HepG2 (cell line): ENCODE results near the gene IGFBP6.

Experiments
- EZH2 ChIP-seq: conservative IDR thresholded peaks from 2 replicates; pipeline ENCODE4 v1.6.1; 2012; ENCODE audit warnings: mild to moderate bottlenecking, low read depth, low read length, moderate library complexity
- NR1H2 ChIP-seq: sonication (generic); formaldehyde crosslinking; IDR thresholded peaks from 2 replicates; pipeline ENCODE4 v1.8.1; 2022; ENCODE audit warnings: low read depth, missing genetic modification reagents, borderline replicate concordance
- POLR2A ChIP-seq, 2 experiments: IDR thresholded peaks; 2 replicates each; pipeline ENCODE4 v1.6.1; 2011; ENCODE audit warnings: low read depth in 2 of 2, low read length in 2 of 2, mild to moderate bottlenecking in 1 of 2, moderate library complexity in 1 of 2; ENCODE audit not compliant: insufficient read depth in 1 of 2
- POLR2AphosphoS5 ChIP-seq: IDR thresholded peaks from 2 replicates; pipeline ENCODE4 v1.6.1; 2012; ENCODE audit warnings: low read depth, low read length
- ZBTB1 ChIP-seq: sonication (generic); formaldehyde crosslinking; IDR thresholded peaks from 2 replicates; pipeline ENCODE4 v1.4.0; 2020; ENCODE audit warnings: missing genetic modification reagents, borderline replicate concordance
- ZNF138 ChIP-seq: sonication (generic); formaldehyde crosslinking; IDR thresholded peaks from 2 replicates; pipeline ENCODE4 v1.5.0; 2020; ENCODE audit warnings: mild to moderate bottlenecking, low read depth, missing genetic modification reagents
- ZNF644 ChIP-seq: IDR thresholded peaks from 2 replicates; pipeline ENCODE4 v1.6.1; 2016; ENCODE audit warnings: low read depth
- TF ChIP-seq, protein P1 (sequence below): sonication (generic); formaldehyde crosslinking; IDR thresholded peaks from 2 replicates; pipeline ENCODE4 v1.5.0; 2020; ENCODE audit warnings: mild to moderate bottlenecking, missing genetic modification reagents, moderate library complexity

DNA sequence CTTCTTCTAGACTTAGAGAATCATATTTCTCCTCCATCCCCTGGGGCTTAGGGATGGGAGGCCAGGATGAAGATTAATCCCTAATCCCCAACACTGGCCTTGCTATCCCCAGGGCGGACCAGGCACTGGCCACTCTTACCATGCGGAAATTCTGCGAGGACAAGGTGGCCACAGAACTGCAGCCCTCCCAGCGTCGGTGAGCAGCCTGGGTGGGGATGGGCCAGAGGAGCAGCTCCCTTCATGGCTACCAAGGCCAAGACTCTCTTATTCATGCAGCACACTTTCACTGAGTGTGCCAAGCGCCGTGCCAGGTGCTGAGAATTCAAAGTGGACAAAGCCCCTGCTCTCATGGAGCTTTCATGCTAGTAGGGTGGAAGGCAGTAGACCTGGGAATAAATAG lies 40.6 kb upstream of the IGFBP6 start:
- TF ChIP-seq ZBTB1 (CRISPR knock-in tag) = no peak
- TF ChIP-seq ZNF644 (CRISPR knock-in tag) = no peak
- TF ChIP-seq POLR2AphosphoS5 = no peak
- no peak for TF ChIP-seq ZNF138 (CRISPR knock-in tag)
- no peak for TF ChIP-seq NR1H2 (CRISPR knock-in tag)
- TF ChIP-seq, protein P1, sequence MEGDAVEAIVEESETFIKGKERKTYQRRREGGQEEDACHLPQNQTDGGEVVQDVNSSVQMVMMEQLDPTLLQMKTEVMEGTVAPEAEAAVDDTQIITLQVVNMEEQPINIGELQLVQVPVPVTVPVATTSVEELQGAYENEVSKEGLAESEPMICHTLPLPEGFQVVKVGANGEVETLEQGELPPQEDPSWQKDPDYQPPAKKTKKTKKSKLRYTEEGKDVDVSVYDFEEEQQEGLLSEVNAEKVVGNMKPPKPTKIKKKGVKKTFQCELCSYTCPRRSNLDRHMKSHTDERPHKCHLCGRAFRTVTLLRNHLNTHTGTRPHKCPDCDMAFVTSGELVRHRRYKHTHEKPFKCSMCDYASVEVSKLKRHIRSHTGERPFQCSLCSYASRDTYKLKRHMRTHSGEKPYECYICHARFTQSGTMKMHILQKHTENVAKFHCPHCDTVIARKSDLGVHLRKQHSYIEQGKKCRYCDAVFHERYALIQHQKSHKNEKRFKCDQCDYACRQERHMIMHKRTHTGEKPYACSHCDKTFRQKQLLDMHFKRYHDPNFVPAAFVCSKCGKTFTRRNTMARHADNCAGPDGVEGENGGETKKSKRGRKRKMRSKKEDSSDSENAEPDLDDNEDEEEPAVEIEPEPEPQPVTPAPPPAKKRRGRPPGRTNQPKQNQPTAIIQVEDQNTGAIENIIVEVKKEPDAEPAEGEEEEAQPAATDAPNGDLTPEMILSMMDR (CRISPR knock-in tag) = no peak
- TF ChIP-seq POLR2A (IDR thresholded peaks at IDR 0.05; ENCODE audit: insufficient read depth in 1 of 2, low read depth in 2 of 2, low read length in 2 of 2) = no peak
- TF ChIP-seq EZH2 = no peak
